ENCODE results near the gene VSTM4.

Gene VSTM4

DNA sequence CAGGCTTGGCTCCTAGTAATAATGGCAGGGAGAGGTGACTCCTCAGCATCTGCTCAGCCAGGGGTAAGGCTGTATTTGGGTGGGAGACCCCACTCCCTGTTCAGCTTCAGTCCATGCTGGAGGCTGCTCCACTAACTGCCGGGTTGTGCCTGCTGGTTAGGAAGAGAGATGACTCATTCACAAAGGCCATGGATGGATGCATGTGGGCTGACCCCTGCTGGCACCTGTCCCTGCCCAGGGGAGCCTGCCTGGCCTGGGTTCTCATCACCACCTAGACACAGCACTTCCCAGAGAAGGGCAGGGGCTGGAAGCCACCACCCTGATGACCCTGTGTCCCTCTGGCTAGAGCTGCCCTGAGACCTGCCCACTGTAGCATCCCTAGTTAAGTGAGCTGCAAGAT is 59.0 kb downstream of the VSTM4 start:
- Histone ChIP-seq H4K20me1 (ENCODE audit: control insufficient read depth, insufficient read depth, low read depth, low read length) (no peaks in the 10 kb centered on the region), H3K27me3 (ENCODE audit: control insufficient read depth, low read length) (no peaks in the 10 kb centered on the region; the same call in 1 of the 2 replicates), H3K27ac (ENCODE audit: low read depth, low read length) (no peak overlapping the region), H3K4me2 (ENCODE audit: low read length) (no peak overlapping the region), H3K4me3 (ENCODE audit: low read length) (no peak overlapping the region), H3K79me2 (ENCODE audit: control insufficient read depth, low read length) (no peaks in the 10 kb centered on the region), H3F3A (ENCODE audit: control insufficient read depth, insufficient read depth) (no peaks in the 10 kb centered on the region), H3K9me3 (ENCODE audit: control insufficient read depth, insufficient read depth, low read length) (0 out of 2 replicates have a peak, but pooled peaks cover 7% of the 10 kb centered on the region), H3K9me2 (replicated peaks; ENCODE audit: control insufficient read depth, low read length) (no peaks in the 10 kb centered on the region), H3K36me3 (ENCODE audit: control insufficient read depth, low read length) (no peaks in the 10 kb centered on the region), H3K4me1 (ENCODE audit: control insufficient read depth, low read length) (peaks cover 22% of the 10 kb centered on the region)
- TF ChIP-seq EZH2phosphoT487 (IDR thresholded peaks at IDR 0.05; ENCODE audit: borderline replicate concordance, low read length) (no peak), CTCF (IDR thresholded peaks at IDR 0.05; ENCODE audit: low read depth, low read length, poor library complexity, severe bottlenecking) (no peak)

- Histone ChIP-seq H3K27ac (ENCODE audit: low read depth, low read length) (no peak overlapping the region), H3K4me1 (ENCODE audit: control insufficient read depth, low read length) (peaks cover 22% of the 10 kb centered on the region)
- TF ChIP-seq EZH2phosphoT487 (IDR thresholded peaks at IDR 0.05; ENCODE audit: borderline replicate concordance, low read length) (no peak), CTCF (IDR thresholded peaks at IDR 0.05; ENCODE audit: low read depth, low read length, poor library complexity, severe bottlenecking) (no peak)
Observed at GRCh38 chr10:49055221-49055849, 60.0 kb downstream of the VSTM4 start.

GRCh38 chr10:49054753-49055152 is 60.6 kb downstream of the VSTM4 start:
- no peaks in the 10 kb centered on the region for H3F3A ChIP-seq (ENCODE audit: control insufficient read depth, insufficient read depth)
- H3K79me2 ChIP-seq (ENCODE audit: control insufficient read depth, low read length), result no peaks in the 10 kb centered on the region
- no peaks in the 10 kb centered on the region for H4K20me1 ChIP-seq (ENCODE audit: control insufficient read depth, insufficient read depth, low read depth, low read length)
- H3K4me2 ChIP-seq (ENCODE audit: low read length), result no peak overlapping the region
- H3K9me2 ChIP-seq (replicated peaks; ENCODE audit: control insufficient read depth, low read length), result no peaks in the 10 kb centered on the region
- TF ChIP-seq CTCF (IDR thresholded peaks at IDR 0.05; ENCODE audit: low read depth, low read length, poor library complexity, severe bottlenecking) (no peak), EZH2phosphoT487 (IDR thresholded peaks at IDR 0.05; ENCODE audit: borderline replicate concordance, low read length) (no peak)
- no peaks in the 10 kb centered on the region for H3K9me3 ChIP-seq (ENCODE audit: control insufficient read depth, insufficient read depth, low read length)
- no peaks in the 10 kb centered on the region; the same call in 1 of the 2 replicates for H3K27me3 ChIP-seq (ENCODE audit: control insufficient read depth, low read length)
- peaks cover 22% of the 10 kb centered on the region for H3K4me1 ChIP-seq (ENCODE audit: control insufficient read depth, low read length)
- no peak overlapping the region for H3K4me3 ChIP-seq (ENCODE audit: low read length)
- no peaks in the 10 kb centered on the region for H3K36me3 ChIP-seq (ENCODE audit: control insufficient read depth, low read length)
- no peak overlapping the region for H3K27ac ChIP-seq (ENCODE audit: low read depth, low read length)

More at GRCh38 chr10:49055221-49055849, 60.0 kb downstream of the VSTM4 start:
- Histone ChIP-seq H4K20me1 (ENCODE audit: control insufficient read depth, insufficient read depth, low read depth, low read length) (no peaks in the 10 kb centered on the region), H3K79me2 (ENCODE audit: control insufficient read depth, low read length) (no peaks in the 10 kb centered on the region), H3K36me3 (ENCODE audit: control insufficient read depth, low read length) (no peaks in the 10 kb centered on the region), H3K4me3 (ENCODE audit: low read length) (no peak overlapping the region), H3K9me3 (ENCODE audit: control insufficient read depth, insufficient read depth, low read length) (0 out of 2 replicates have a peak, but pooled peaks cover 4% of the 10 kb centered on the region), H3F3A (ENCODE audit: control insufficient read depth, insufficient read depth) (no peaks in the 10 kb centered on the region), H3K27me3 (ENCODE audit: control insufficient read depth, low read length) (no peaks in the 10 kb centered on the region; the same call in 1 of the 2 replicates), H3K4me2 (ENCODE audit: low read length) (no peak overlapping the region), H3K9me2 (replicated peaks; ENCODE audit: control insufficient read depth, low read length) (no peaks in the 10 kb centered on the region)

Measured in DOHH2 (cell line).